ENCODE measurements around the gene AHCY. TPM values are rescaled to one million over a fixed set of nuclear protein-coding genes. Genes with fewer than 3 reads are reported as not detected.

The AHCY gene
- total RNA-seq, 1 donor from 2014 or later, result 115 TPM

Other genes starting within 250 kb of the AHCY start
- 20.2 TPM for gene EIF2S2, start 191.1 kb downstream of the AHCY start, total RNA-seq
- 0.55 TPM for gene ASIP, start 61.9 kb downstream of the AHCY start, total RNA-seq
- 45.6 TPM for gene ITCH, start 59.9 kb upstream of the AHCY start, total RNA-seq
- gene DYNLRB1, start 213.1 kb upstream of the AHCY start, total RNA-seq, result 34.6 TPM

Data from left lobe of liver (tissue), 1 donor.